Gastroesophageal sphincter (tissue), 3 donors: Measurements from ENCODE around the gene MXRA7.

Experiments used
- CTCF ChIP-seq, 4 experiments: fragments of 200-600 bp in 2 of 4; fragments of 450-650 bp in 2 of 4; sonication (generic) in 1 of 4; IDR thresholded peaks; one replicate each; pipeline ENCODE4 v1.5.1; 2017 to 2019; ENCODE audit warnings: antibody characterized with exemption in 4 of 4, mild to moderate bottlenecking in 2 of 4, moderate library complexity in 2 of 4
- EP300 ChIP-seq: sonication (generic); formaldehyde crosslinking; IDR thresholded peaks from one replicate; pipeline ENCODE4 v1.6.1; 2017; ENCODE audit warnings: antibody characterized with exemption, mild to moderate bottlenecking
- POLR2A ChIP-seq, 2 donors: fragments of 450-650 bp; IDR thresholded peaks; one replicate each; pipeline ENCODE4 v1.6.1; 2017; ENCODE audit warnings: antibody characterized with exemption in 2 of 2, mild to moderate bottlenecking in 2 of 2, moderate library complexity in 1 of 2
- POLR2AphosphoS5 ChIP-seq: sonication (generic); formaldehyde crosslinking; IDR thresholded peaks from one replicate; pipeline ENCODE4 v1.6.1; 2017; ENCODE audit warnings: antibody characterized with exemption

- no peak for TF ChIP-seq CTCF (IDR thresholded peaks at IDR 0.05)
- TF ChIP-seq POLR2AphosphoS5: no peak
- TF ChIP-seq EP300: no peak
- TF ChIP-seq POLR2A (IDR thresholded peaks at IDR 0.05): no peak
Observed at GRCh38 chr17:76635039-76635438, 75.7 kb downstream of the MXRA7 start.
